AML-193 (cell line): ENCODE results near the gene PCBD1.

Experiments used
- DNase-seq, 2 experiments: peaks; one replicate each; lab custom pipeline; 2025; lab: John Stamatoyannopoulos, UW

The PCBD1 gene

GRCh38 chr10:70917635-70918034 lies 29.3 kb upstream of the PCBD1 start:
- no peak for DNase-seq

- DNase-seq: no peak
These were observed 28.9 kb upstream of the PCBD1 start for GRCh38 chr10:70917226-70917625.

GRCh38 chr10:70916241-70916640 lies 27.9 kb upstream of the PCBD1 start:
- DNase-seq: no peak

GRCh38 chr10:70915806-70916205 lies 27.4 kb upstream of the PCBD1 start:
- no peak for DNase-seq

GRCh38 chr10:70915206-70915605 lies 26.8 kb upstream of the PCBD1 start:
- no peak for DNase-seq

GRCh38 chr10:70914316-70914864 lies 26.0 kb upstream of the PCBD1 start:
- no peak for DNase-seq

GRCh38 chr10:70913893-70914240 lies 25.5 kb upstream of the PCBD1 start:
- no peak for DNase-seq

GRCh38 chr10:70913191-70913892 lies 25.0 kb upstream of the PCBD1 start:
- DNase-seq: no peak

- no peak for DNase-seq
These were observed 24.2 kb upstream of the PCBD1 start for GRCh38 chr10:70912556-70912955.

GRCh38 chr10:70911386-70911785 lies 23.0 kb upstream of the PCBD1 start:
- DNase-seq: no peak

- no peak for DNase-seq
These were observed 22.3 kb upstream of the PCBD1 start for GRCh38 chr10:70910486-70911341.

- DNase-seq: no peak
These were observed 21.1 kb upstream of the PCBD1 start for GRCh38 chr10:70909326-70909935.

- no peak for DNase-seq
These were observed 20.3 kb upstream of the PCBD1 start for GRCh38 chr10:70908406-70909296.

GRCh38 chr10:70907637-70908405 lies 19.5 kb upstream of the PCBD1 start:
- no peak for DNase-seq

GRCh38 chr10:70906953-70907636 lies 18.7 kb upstream of the PCBD1 start:
- no peak for DNase-seq

GRCh38 chr10:70906031-70906783 lies 17.8 kb upstream of the PCBD1 start:
- DNase-seq: no peak

GRCh38 chr10:70905071-70906021 lies 17.0 kb upstream of the PCBD1 start:
- no peak for DNase-seq

- DNase-seq: no peak
These were observed 15.0 kb upstream of the PCBD1 start for GRCh38 chr10:70903262-70903921.
